Urothelium cell line (cell line): ENCODE measurements around the gene RASGEF1C.
A peak's percentile ranks its signal among the peaks of the same experiment; 100 is the strongest.
"Not testable (repeated sequence)": the region's sequence is repeated elsewhere in the genome, so short reads cannot be mapped to it uniquely, and the experiment has no call there.

ENCODE experiments used
- DNase-seq: peaks from one replicate; pipeline ENCODE4 v3.0.0; 2011; ENCODE audit warnings: low spot score, mixed read lengths
- FAIRE-seq: peaks from 2 replicates; lab custom pipeline; 2011; peaks lifted over from hg19 to GRCh38; lab: Jason Lieb, UNC

The RASGEF1C gene

DNA sequence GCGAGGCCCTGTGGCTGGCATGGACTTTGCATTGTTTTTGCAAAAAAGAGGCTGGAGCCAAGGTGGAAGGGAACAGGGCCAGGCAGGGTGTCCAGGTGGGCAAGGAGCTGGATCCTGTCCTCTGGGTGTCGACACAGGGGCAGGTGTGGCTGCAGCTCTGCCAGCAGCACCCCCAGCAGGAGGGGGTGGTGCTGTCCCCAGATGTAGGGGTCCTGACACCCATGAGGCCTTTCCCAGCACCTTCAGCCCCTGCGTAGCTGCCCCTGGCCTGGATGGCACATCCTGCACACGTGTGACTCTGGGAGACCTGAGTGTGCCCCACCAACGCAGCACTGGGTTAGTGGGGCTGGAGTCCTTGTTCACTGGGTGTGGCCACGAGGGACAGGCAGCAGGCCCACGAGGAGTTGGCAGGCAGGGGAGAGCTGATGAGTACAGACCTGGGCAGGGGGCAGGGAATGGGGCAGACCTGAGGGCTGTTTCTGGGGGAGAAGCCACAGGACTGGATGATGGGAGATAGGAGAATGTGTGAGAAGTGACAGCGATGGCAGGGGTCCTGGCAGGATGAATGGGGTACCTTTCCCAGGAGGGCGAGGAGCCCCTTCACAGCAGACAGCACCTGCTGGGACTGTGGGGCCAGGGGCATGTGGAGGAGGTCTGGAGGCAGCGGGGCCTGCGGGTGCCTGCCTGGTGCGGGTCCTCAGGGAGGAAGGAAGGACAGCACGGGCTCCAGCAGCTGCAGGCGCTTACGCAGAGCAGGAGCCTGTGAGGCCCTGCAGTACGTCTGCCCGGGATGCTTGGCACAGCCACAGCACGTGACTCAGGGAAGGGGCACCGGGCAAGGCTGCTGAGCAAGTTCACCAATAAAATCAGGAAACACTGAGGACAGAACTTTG, 3.6 kb upstream of the RASGEF1C start:
- FAIRE-seq (no peak), DNase-seq (peak; percentile 23)

DNA sequence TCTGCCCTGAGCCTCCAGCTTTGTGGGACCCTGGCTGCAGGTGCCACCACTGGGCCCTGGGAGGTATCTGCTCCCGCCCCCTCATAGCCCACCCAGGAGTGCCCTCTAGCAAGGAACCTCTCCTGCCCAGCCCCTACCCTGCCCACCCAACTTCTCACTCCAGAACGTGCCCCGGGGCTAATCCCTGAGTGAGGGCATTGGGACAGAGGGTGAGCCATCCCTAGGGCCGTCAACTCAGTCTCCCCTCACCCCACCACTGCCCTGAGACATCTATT, 2.7 kb upstream of the RASGEF1C start:
- FAIRE-seq: no peak
- DNase-seq: no peak

DNA sequence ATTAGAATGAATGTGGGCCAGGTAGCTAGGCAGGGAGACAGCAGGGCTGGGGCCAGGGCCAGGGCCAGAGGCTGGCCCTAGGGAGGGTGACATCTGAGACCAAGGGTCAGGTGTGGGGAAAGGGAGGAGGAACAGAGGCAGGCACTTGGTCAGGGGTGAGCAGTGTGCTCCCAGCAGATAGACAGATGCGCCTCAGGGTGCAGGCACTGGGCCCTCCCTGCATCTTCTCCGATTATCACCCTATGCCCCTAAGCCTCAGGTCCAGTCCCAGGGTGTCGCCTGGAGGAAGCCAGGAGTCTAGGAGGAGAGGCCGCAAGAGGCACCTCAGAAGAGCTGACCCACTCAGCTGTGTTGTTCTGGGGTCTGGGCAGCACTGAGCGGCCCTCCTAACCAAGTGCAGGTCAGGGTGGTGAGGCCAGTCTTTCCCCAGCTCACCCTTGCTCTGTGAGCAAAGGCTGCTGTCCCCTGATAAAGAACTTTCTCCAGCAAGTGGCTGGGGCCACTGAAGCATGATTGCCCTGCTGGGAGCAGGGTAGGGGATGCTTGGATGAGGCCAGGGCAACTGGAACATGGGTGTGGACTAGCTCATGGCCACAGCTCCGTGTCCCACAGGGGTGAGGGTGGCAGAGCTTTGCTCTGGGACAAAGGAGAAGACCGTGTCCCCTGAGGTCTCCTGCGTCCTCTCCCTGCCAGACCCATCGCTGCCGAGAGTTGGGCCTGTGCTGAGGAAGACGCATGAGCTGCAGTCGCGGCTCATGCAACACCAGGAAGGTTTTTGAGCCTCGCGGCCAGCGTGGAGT, 2.1 kb upstream of the RASGEF1C start:
- DNase-seq: no peak
- no peak for FAIRE-seq

DNA sequence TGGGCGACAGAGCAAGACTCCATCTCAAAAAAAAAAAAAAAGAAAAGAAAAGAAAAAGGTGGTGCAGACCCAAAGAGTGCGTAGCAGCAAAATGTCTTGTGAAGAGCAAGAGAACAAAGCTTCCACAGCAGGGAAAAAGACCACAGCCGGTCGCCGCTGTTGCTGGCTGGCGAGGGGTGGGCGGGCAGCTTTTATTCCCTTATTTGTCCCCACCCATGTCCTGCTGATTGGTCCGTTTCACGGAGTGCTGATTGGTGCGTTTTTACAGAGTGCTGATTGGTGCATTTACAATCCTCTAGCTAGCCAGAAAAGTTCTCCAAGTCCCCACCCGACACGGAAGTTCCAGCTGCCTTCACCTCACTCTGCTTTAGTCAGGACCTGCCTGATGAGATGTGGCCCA, 1.1 kb upstream of the RASGEF1C start:
- DNase-seq, FAIRE-seq: not testable (repeated sequence)

DNA sequence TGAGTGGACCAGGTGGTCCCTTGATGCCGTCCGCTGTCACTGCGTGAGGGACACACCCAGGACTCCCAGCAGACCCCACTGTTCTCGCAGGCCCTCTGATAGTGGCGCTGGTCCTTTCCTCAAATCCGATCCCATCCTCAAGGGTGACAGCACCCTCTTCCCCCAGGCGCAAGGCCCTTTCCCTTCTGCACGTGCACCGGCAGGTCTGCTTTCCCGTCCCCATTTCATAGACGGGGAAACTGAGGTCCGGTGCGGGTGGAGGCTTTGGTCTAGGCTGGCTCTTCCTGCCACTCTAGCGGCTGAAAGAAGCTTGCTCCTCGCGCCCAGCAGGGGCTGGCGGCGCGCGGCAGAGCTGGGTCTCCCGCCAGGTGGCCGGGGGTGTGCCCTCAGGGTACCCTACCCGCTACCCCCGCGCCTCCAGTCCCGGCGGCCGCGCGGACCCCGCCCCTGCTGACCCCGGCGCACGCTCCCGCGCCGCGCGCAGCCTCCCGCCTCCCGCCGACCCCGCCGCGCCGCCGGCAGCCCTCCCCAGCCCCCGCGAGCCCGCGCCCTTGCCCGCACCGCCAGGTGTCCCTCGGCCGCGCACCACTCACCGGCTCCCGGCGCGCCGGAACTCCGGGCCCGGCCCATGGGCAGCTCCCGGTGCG, 453 bp downstream of the RASGEF1C start:
- peak; percentile 64 for DNase-seq
- FAIRE-seq: no peak

DNA sequence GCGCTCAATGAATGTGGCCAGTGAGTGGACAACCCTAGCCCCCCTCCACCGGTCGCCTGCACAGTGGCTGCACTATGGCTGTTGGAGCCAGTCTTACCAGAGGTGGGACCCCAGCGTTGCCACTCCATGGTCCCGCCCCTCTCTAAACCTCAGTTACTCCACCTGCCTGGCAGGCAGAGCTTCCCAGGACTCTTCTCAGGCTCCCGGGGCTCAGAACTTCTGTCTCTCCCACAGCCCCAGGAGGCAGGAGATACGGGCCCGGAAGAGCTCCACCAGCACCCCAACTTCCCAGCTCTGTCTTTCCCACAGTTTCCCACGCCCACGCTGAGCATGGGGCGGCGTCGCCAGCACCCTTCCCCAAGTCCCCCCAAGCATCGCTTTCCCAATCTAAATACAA, 975 bp downstream of the RASGEF1C start:
- FAIRE-seq (no peak), DNase-seq (no peak)

DNA sequence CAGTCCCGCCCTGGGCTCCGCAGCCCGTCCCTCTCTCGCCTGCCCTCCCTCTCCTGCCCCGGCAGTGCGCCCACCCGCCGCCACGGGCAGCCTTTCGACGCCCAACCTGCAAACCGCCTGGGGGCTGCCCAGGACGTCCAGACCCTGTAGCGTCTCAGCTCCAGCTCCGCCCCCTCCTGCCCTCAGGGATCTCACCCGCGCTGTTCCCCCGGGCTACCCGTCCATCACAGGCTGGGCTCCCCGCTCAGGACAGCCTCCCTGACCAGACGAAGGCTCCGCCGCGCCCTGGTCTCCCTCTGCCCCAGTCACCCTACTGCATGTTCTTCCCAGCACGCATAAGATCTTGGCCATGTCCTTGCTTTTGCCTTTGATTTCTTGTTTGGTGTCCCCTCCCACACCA, 1.4 kb downstream of the RASGEF1C start:
- FAIRE-seq (no peak), DNase-seq (no peak)

DNA sequence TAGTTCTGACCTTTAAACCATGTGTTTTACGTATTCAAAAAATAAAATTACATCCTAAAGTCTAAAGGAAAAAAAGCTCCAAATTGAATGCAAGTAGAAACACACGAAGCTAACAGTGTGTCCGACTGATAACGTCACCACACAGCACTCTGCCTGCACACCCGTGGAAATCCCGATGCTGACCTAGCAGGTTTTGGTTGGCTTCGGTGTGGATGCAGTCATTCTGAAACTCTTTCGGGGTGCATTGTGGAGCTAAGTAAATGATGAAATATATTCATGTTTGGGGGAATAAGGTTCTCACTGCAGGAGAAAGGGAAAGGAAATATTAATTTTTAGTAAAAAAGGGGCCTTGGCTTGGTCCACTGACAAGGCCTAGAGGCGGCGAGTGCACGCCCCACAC, 2.0 kb downstream of the RASGEF1C start:
- FAIRE-seq (no peak), DNase-seq (no peak)

DNA sequence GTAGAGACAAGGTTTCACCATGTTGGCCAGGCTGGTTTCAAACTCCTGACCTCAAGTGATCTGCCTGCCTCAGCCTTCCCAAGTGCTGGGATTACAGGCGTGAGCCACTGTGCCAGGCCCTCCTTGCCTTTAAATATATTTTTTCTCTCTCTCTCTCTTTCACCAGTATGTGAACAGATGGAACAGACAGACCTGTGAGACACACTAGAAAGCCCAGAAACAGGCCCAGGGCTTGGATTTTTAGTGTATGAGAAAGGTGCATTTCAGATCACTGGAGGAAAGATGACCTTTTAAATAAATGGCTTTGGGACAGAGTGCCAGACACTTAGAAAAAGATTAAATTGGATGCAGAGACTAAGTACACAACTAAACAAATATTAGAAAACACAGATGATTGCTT, 3.1 kb downstream of the RASGEF1C start:
- FAIRE-seq (no peak), DNase-seq (no peak)

DNA sequence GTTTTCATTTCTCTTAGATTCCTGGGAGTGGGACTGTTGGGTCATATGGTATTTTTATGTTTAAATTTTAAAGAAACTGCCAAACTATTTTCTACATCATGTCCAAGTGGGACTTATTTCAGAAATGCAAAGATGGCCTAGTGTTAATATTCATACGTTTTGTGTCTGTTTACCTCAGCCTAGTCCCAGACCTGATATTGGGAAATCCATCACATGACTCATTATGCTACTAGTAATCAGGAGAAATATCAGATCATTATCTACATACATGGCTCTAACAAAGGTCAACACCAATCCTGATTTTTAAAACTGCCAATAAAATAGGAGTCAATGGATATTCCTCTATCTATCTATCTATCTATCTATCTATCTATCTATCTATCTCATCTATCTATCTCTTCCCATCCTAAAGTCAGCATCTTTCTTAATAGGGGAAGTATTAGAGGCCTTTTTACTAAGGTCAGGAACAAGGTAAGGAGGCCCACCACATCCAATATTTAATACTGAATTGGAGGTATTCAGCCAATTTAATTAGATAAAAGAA, 4.7 kb downstream of the RASGEF1C start:
- DNase-seq: no peak

DNA sequence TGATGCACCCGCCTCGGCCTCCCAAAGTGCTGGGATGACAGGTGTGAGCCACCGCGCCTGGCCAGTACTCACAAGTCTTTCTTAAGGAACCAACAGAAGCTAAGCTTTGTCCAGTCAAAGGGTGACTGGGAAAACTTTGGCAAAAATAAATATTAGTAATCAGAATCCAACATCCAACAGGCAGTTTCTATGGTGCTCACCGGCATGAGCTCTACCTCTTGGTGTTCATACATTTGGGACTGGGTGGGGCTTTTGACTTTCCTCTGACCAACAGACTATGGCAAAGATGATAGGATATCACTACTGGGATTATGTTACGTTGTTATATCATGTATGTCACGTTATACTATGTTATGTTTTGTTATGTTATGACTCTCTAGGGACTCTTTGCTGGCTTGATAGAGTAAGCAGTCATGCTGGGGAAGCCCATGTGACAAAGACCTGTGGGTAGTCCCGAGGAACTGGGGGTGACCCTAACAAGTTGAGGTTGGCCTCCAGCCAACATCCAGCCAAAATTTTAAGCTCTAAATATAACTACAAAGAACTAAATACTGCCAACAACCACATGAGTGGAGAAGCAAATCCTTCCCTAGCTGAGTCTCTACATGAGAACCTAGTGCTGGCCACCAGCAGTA, 6.0 kb downstream of the RASGEF1C start:
- no peak for FAIRE-seq

More for the DNA sequence above, 4.7 kb downstream of the RASGEF1C start:
- no peak for FAIRE-seq

DNA sequence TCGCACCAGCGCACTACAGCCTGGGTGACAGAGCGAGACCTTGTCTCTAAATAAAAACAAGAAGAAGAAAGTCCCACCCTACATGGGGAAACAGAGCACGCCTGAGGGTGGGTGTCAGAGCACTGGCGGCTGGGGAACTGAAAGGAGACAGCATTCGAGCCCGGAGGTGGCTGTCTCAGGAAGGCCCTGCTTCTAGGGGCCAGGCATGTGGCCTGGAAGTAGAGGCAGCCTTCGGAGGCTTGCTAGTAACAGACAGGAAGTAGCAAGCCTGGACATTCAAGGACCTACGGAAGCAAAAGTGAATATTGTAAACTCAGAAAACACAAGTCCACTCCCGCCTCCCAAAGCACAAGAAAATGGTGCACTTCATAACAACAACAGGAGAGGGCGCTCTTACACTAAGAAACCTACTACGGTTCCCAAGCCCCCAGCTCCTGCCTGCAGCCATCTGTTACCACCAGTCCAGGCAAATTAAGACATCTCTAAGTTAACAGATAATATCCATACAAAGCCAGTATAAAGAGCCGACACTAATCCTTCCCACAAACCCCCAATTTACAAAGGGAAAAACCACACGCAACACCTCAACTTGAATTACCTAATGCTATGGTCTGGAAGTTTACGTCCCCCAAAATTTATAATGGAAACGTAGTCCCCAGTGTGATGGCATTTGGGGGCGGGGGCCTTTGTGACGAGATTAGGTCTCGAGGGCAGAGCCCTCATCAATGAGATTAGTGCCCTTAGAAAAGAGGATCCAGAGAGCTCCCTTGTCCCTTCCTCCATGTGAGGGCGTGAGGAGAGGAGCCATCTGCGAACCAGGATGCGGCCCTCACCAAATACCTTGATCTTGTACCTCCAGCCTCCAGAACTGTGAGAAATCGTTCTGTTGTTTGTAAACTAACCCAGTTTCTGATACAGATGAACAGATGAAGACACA, 7.7 kb downstream of the RASGEF1C start:
- FAIRE-seq (no peak), DNase-seq (no peak)

More for the DNA sequence above, 6.0 kb downstream of the RASGEF1C start:
- no peak for DNase-seq

DNA sequence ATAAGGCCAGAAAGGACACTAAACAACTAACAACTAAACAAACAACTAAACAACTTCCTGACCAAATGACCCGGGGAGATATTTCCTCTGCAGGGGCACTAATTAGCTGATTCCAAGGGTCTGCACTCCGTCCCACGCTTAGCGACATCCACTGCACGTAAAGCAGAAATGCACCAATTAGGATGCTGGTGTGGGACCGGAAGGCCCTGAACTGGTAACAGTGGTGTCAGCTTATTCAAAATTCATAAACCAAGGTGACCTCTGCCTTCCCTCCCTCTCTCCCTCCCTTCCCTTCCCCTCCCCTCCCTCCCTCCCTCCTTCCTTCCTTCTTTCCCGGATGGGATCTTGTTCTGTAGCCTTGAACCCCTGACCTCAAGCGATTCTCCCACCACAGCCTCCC, 9.6 kb downstream of the RASGEF1C start:
- DNase-seq (no peak), FAIRE-seq (no peak)

DNA sequence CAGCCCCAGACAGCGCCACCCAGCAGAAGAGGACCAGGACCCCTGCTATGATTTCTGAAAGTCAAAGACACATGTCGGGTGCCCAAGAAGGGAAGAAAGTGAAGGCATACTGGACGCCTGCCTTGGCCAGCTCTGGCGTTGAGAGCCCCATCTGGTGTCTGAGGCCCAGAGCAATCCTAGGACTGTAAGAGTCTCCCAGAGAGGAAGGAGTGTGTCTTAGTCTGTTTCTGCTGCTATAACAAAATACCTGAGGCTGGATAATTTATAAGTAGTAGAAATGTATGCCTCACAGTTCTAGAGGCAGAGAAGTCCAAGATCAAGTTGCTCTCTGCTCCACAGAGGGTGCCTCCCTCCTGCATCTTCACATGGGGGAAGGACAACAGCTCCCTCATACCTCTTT, 10.8 kb downstream of the RASGEF1C start:
- no peak for FAIRE-seq

DNA sequence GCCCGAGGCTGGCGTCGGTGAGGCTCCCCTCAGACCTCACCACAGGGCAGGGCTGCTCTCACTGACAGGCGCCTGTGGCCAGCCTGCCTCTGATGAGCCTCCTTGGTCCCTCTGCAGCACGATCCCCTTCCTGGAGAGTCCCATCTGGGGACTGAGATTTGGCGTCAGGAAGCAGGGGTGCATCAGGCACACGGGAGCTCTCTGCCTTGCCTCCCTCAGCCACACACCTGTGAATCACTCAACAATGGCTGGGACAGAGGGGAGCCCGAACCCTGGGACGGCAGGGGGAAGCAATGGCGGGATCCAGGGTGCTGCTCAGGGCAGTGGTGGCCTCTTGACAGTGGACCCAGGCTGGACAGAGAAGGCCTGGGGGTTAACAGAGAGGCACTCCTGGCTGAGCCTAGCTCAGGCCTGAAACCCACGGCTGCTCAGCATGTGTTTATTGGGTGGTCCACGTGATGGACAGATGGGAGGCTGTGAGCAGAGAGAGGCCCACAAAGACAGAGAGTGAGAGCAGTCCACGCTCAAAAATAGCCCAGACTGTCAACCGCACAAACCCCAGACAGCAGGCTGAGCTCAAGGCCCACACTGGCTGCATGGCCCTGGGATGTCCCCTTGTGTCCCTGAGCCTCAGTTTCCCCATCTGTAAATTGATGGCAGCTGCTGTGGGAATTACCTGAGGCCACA, 11.9 kb downstream of the RASGEF1C start:
- DNase-seq (no peak), FAIRE-seq (no peak)

More for the DNA sequence above, 10.8 kb downstream of the RASGEF1C start:
- no peak for DNase-seq

DNA sequence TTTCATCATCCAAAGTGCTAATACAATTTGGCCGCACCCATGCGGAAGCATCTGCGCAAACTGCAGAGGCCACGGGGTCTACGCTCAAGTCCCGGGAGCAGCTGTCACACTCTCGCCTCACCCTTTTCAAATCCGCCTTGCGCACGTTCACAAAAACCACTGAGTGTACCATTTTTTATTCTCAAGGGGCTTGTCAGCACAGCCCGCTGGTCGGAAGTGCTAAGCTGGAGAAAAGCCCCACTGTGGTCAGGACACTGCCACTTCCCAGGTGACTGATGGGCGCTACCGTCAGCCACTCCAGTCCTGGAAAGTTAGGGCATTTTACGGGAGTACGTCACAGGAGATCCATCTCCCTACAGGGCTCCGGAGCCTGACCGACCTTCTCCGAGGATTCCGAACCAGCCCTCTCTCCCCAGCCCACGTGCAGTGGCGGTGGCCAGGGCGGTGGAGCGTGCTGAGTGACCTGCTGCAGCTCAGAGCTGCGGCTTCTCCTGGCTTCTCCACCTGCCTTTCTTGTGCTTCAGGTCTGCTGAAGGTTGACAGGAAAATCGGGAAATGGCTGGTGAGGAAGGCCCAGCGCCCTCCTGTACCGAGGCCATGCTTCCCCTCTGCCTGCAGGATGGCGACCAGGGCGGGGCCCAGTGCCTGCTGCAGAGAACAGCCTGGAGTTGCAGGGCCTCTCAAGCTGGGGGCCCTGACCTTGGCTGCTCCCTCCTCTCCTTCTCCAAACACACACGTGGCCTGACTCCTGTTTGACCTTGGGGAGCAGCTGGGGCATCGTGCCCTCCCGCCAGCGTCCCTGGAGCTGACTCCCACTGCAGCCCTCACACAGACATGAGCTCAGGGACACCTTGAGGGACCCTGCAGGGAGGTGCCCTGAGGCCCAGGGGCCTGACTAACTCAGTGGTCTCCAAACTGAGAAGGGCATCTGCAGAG, 14.3 kb downstream of the RASGEF1C start:
- FAIRE-seq: no peak
- DNase-seq: no peak

DNA sequence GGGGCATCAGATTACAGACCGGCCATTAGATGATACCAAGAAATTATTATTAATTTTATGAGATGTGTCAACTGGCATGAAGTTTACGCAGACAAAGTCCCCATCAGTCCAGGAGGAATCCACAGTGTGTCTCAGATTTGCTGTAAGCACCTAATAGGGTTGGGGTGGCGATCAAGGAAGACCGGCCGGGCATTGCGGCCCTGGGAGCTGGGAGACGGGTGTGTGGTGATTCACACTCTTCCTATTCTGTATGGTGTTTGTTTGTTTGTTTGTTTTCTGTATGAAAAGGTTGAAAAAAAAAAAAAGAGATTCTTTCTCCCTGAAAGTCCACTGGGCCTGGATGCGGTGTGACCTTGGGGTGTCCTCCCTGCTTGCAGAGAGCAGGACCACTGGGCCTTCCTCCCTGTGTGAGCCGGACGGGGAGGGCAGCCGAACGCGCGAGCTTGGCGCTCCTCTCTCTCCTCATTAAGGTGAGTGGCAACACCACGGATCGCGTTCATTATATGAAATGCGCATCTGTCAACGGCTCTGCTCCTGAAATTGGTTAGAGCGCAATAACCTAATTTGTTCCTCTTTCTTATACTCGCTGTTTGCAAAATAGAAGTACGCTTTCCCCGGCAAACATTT, 15.1 kb downstream of the RASGEF1C start:
- DNase-seq (no peak), FAIRE-seq (no peak)

DNA sequence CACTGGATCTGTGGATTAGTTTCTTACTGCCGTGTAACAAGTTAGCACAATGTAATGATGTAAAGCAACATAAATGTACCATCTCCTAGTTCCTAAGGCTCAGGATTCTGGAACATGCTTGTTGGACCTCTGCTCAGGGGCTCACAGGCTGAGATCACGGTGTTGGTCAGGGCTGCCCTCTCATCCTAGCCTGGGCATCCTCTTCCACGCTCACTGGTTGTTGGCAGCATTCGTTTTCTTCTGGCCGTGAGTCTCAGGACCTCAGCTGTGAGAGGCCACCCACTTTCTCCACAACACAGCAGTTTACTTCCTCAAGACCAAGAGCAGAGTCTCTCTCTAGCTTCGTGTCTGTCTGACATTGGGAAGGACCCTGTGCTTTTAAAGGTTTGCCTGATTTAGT, 17.3 kb downstream of the RASGEF1C start:
- FAIRE-seq (no peak), DNase-seq (no peak)
